GM18868 (cell line): ENCODE measurements around the gene C3orf49.

Experiments
- ATAC-seq: cut with Tn5 transposase; IDR thresholded peaks from one replicate; pipeline ENCODE4 v1.9.1; 2021; ENCODE audit warnings: mild to moderate bottlenecking, moderate library complexity; ENCODE audit not compliant: unreplicated experiment

Gene C3orf49

GRCh38 chr3:63878394-63879060, 59.4 kb downstream of the C3orf49 start:
- ATAC-seq = no peak

GRCh38 chr3:63880653-63881052, 61.6 kb downstream of the C3orf49 start:
- ATAC-seq = no peak

GRCh38 chr3:63886858-63887257, 67.8 kb downstream of the C3orf49 start:
- ATAC-seq = no peak

GRCh38 chr3:63891518-63891917, 72.4 kb downstream of the C3orf49 start:
- no peak for ATAC-seq

- no peak for ATAC-seq
Observed at GRCh38 chr3:63892773-63893352, 73.8 kb downstream of the C3orf49 start.

GRCh38 chr3:63895422-63896189, 76.5 kb downstream of the C3orf49 start:
- ATAC-seq = no peak

GRCh38 chr3:63896332-63897030, 77.4 kb downstream of the C3orf49 start:
- ATAC-seq = peak; percentile 88
